ENCODE data around the gene ZNF850.

The ZNF850 gene

DNA sequence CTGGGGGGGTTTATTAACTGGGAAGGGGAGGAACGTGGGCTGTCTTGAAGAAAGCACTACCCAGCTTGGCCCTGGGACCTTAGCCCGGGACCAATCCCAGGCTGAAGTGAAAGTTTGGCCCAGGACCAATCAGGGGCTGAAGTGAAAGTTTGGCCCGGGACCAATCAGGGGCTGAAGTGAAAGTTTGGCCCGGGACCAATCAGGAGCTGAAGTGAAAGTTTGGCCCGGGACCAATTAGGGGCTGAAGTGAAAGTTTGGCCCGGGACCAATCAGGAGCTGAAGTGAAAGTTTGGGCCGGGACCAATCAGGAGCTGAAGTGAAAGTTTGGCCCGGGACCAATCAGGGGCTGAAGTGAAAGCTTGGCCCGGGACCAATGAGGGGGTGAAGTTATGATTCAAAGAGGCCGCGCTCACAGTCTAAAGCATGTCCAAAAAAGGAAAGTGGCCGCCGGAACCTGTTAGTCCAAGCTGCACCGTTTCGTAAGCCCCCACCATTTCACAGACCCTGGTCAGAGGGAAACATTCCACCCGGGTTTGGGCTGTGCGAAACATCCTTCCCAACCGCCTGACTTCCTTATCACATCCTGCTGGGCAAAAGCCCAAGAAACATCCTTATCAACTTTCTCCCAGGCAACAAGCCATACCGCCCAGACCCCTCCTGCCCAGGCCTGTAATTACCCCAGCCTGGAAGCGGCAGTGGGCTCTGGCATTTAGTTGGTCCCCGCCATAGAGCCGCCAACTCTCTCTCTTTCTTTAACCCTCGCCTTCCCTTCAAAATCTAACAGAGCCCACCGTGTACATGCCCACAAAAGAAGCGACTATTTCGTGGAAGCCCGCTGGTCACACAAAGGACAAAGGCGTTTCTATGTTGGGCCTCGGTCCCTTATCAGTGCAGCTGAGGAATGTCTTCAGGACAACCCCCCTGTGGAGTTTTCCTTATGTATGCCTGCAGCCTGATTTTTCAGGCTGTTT, 1.1 kb downstream of the ZNF850 start:
- TF ChIP-seq FOXP2 (optimal IDR thresholded peaks at IDR 0.05; ENCODE audit: borderline replicate concordance, extremely low read depth, extremely low read length, insufficient read depth), result no peak
- no peak for TF ChIP-seq SIN3A (IDR thresholded peaks at IDR 0.05; ENCODE audit: borderline replicate concordance, insufficient read depth, low read length)
- no peak for TF ChIP-seq POLR2AphosphoS5 (IDR thresholded peaks at IDR 0.05; ENCODE audit: low read depth, low read length)
- TF ChIP-seq TAF1 (IDR thresholded peaks at IDR 0.05; ENCODE audit: borderline replicate concordance, insufficient read depth, low read length), result no peak
- TF ChIP-seq, protein P1, sequence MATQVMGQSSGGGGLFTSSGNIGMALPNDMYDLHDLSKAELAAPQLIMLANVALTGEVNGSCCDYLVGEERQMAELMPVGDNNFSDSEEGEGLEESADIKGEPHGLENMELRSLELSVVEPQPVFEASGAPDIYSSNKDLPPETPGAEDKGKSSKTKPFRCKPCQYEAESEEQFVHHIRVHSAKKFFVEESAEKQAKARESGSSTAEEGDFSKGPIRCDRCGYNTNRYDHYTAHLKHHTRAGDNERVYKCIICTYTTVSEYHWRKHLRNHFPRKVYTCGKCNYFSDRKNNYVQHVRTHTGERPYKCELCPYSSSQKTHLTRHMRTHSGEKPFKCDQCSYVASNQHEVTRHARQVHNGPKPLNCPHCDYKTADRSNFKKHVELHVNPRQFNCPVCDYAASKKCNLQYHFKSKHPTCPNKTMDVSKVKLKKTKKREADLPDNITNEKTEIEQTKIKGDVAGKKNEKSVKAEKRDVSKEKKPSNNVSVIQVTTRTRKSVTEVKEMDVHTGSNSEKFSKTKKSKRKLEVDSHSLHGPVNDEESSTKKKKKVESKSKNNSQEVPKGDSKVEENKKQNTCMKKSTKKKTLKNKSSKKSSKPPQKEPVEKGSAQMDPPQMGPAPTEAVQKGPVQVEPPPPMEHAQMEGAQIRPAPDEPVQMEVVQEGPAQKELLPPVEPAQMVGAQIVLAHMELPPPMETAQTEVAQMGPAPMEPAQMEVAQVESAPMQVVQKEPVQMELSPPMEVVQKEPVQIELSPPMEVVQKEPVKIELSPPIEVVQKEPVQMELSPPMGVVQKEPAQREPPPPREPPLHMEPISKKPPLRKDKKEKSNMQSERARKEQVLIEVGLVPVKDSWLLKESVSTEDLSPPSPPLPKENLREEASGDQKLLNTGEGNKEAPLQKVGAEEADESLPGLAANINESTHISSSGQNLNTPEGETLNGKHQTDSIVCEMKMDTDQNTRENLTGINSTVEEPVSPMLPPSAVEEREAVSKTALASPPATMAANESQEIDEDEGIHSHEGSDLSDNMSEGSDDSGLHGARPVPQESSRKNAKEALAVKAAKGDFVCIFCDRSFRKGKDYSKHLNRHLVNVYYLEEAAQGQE (IDR thresholded peaks at IDR 0.05; ENCODE audit: insufficient read depth in 1 of 2, low read depth in 2 of 2, low read length in 2 of 2), result no peak

DNA sequence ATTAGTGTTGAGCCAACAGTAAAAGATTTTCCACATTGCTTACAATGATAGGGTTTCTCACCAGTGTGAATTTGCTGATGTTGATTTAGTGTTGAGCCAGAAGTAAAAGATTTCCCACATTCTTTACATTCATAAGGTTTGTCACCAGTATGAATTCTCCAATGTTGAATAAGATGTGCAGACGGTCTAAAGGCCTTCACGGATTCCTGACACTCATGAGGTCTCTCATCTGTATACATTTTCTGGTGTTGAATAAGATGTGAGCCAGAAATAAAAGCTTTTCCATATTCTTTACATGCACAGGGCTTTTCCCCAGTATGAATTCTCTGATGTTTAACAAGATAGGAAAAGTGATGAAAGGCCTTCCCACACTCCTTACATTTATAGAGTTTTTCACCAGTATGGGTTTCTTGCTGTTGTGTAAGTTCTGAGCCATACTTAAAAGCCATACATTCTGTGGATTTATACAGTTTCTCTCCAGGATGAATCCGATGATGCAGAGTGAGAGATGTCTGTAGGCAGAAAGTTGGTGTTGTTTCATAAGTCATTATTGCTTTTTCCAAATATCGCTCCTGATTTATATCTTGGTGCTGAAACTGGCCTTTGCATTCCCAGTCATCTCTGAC, 22.4 kb downstream of the ZNF850 start:
- TF ChIP-seq, protein P1 (IDR thresholded peaks at IDR 0.05; ENCODE audit: insufficient read depth in 1 of 2, low read depth in 2 of 2, low read length in 2 of 2), result no peak
- TF ChIP-seq FOXP2 (optimal IDR thresholded peaks at IDR 0.05; ENCODE audit: borderline replicate concordance, extremely low read depth, extremely low read length, insufficient read depth) (no peak), SIN3A (IDR thresholded peaks at IDR 0.05; ENCODE audit: borderline replicate concordance, insufficient read depth, low read length) (no peak), POLR2AphosphoS5 (IDR thresholded peaks at IDR 0.05; ENCODE audit: low read depth, low read length) (no peak), TAF1 (IDR thresholded peaks at IDR 0.05; ENCODE audit: borderline replicate concordance, insufficient read depth, low read length) (no peak)

DNA sequence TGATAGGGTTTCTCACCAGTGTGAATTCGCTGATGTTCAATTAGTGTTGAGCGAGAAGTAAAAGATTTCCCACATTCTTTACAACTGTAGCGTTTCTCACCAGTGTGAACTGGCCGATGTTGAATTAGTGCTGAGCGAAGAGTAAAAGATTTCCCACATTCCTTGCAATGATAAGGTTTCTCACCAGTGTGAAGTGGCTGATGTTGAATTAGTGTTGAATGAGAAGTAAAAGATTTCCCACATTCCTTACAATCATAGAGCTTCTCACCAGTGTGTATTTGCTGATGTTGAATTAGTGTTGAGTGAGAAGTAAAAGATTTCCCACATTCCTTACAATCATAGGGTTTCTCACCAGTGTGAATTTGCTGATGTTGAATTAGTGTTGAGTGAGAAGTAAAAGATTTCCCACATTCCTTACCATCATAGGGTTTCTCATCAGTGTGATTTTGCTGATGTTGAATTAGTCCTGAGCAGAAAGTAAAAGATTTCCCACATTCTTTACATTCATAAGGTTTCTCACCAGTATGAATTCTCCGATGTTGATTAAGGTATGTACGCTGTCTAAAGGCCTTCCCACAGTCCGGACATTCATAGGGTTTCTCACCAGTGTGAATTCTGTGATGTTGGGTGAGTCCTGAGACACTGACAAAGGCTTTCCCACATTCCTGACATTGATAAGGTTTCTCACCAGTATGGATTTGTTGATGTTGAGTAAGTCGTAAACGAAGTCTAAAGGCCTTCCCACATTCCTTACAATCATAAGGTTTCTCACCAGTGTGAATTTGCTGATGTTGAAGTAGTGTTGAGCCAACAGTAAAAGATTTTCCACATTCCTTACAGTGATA, 24.0 kb downstream of the ZNF850 start:
- TF ChIP-seq, protein P1 (IDR thresholded peaks at IDR 0.05; ENCODE audit: insufficient read depth in 1 of 2, low read depth in 2 of 2, low read length in 2 of 2), result no peak
- TF ChIP-seq SIN3A (IDR thresholded peaks at IDR 0.05; ENCODE audit: borderline replicate concordance, insufficient read depth, low read length) (no peak), FOXP2 (optimal IDR thresholded peaks at IDR 0.05; ENCODE audit: borderline replicate concordance, extremely low read depth, extremely low read length, insufficient read depth) (no peak), POLR2AphosphoS5 (IDR thresholded peaks at IDR 0.05; ENCODE audit: low read depth, low read length) (no peak), TAF1 (IDR thresholded peaks at IDR 0.05; ENCODE audit: borderline replicate concordance, insufficient read depth, low read length) (no peak)

DNA sequence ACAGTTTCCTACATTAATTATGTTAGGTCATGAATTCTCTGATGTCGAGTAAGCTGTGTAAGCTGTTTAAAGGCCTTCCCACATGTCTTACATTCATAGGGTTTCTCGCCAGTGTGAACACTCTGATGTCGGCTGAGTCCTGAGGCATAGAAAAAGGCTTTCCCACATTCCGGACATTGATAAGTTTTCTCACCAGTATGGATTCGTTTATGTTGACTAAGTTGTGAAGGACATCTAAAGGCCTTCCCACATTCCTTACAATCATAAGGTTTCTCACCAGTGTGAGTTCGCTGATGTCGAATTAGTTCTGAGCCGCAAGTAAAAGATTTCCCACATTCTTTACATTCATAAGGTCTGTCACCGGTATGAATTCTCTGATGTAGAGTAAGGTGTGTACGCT, 24.9 kb downstream of the ZNF850 start:
- TF ChIP-seq POLR2AphosphoS5 (IDR thresholded peaks at IDR 0.05; ENCODE audit: low read depth, low read length) (no peak), FOXP2 (optimal IDR thresholded peaks at IDR 0.05; ENCODE audit: borderline replicate concordance, extremely low read depth, extremely low read length, insufficient read depth) (no peak), SIN3A (IDR thresholded peaks at IDR 0.05; ENCODE audit: borderline replicate concordance, insufficient read depth, low read length) (no peak), TAF1 (IDR thresholded peaks at IDR 0.05; ENCODE audit: borderline replicate concordance, insufficient read depth, low read length) (no peak)
- TF ChIP-seq, protein P1 (IDR thresholded peaks at IDR 0.05; ENCODE audit: insufficient read depth in 1 of 2, low read depth in 2 of 2, low read length in 2 of 2), result no peak
